ENCODE data around the gene SH3BP4. TPM values are rescaled to one million over a fixed set of nuclear protein-coding genes. Genes with fewer than 3 reads are reported as not detected.

Gene SH3BP4
- total RNA-seq, 1 experiment from 2014 or later, result 93.8 TPM

GRCh38 chr2:235011929-235012631, 60.3 kb downstream of the SH3BP4 start:
- H3K27ac ChIP-seq (ENCODE audit: insufficient read length, low read depth, low read length), result no peak overlapping the region
- H3K9ac ChIP-seq (ENCODE audit: extremely low read depth, insufficient read length, low read length), result no peak overlapping the region
- H2AK5ac ChIP-seq (ENCODE audit: insufficient read length, low read length), result no peak overlapping the region
- H4K5ac ChIP-seq (ENCODE audit: insufficient read length, low read depth, low read length), result no peak overlapping the region
- H4K20me1 ChIP-seq (ENCODE audit: control insufficient read depth, insufficient read depth, insufficient read length), result no peaks in the 10 kb centered on the region
- H3K56ac ChIP-seq (ENCODE audit: insufficient read length, low read depth, low read length), result no peak overlapping the region
- no peak for DNase-seq
- TF ChIP-seq CTCF (conservative IDR thresholded peaks at IDR 0.05), result no peak
- Mint-ChIP-seq H3K9me3 (peaks cover 5 to 8% of the 10 kb centered on the region in 2 experiments; a peak in 4 of 5 replicates), H3K4me3 (no peak overlapping the region; a peak in 1 of 5 replicates), H3K36me3 (ENCODE audit: insufficient read depth in 1 of 3, low read depth in 3 of 3) (peaks cover 21 to 66% (median 58%) of the 10 kb centered on the region in 3 experiments), H3K27me3 (ENCODE audit: low read depth) (no peaks in the 10 kb centered on the region; the same call in 1 of the 2 replicates), H3K27ac (peak overlapping the region; percentile 34 to 80 (median 74); a peak in 6 of 7 replicates), H3K4me1 (peaks cover 60 to 62% of the 10 kb centered on the region in 2 experiments)
- no peak overlapping the region for H2BK12ac ChIP-seq (ENCODE audit: insufficient read length, low read depth, low read length)
- no peak overlapping the region for H4K8ac ChIP-seq (replicated peaks; ENCODE audit: insufficient read length, low read depth, low read length)
- no peak overlapping the region for H2BK5ac ChIP-seq (ENCODE audit: insufficient read length, low read length)
- WGBS (ENCODE audit: extremely low coverage, insufficient read length, low lambda C conversion rate), result no CpG with 5 or more reads among the region's 15 CpGs
- no peaks in the 10 kb centered on the region for H3K27me3 ChIP-seq (ENCODE audit: insufficient read depth, low read length)
- H2BK15ac ChIP-seq (ENCODE audit: low read depth, low read length), result no peak overlapping the region
- no peak overlapping the region for H3K23ac ChIP-seq (ENCODE audit: insufficient read length, low read depth, low read length)
- peaks cover 11% of the 10 kb centered on the region; the same call in 1 of the 2 replicates for H3K79me2 ChIP-seq (ENCODE audit: insufficient read depth, low read length)
- no peak overlapping the region for H2AFZ ChIP-seq (ENCODE audit: low read length)
- no peak overlapping the region for H3K4me2 ChIP-seq (ENCODE audit: insufficient read depth, insufficient read length, low read length)
- H3K14ac ChIP-seq (ENCODE audit: insufficient read depth, low read length), result no peak overlapping the region
- H3K23me2 ChIP-seq (ENCODE audit: insufficient read length, low read depth, low read length, poor library complexity, severe bottlenecking), result no peaks in the 10 kb centered on the region
- H3K18ac ChIP-seq (ENCODE audit: insufficient read length, low read depth, low read length), result no peak overlapping the region
- H3K4ac ChIP-seq (ENCODE audit: low read depth, low read length), result no peak overlapping the region
- H3T11ph ChIP-seq (ENCODE audit: low read length), result no peak overlapping the region
- no peak overlapping the region for H2BK120ac ChIP-seq (ENCODE audit: low read depth, low read length, poor library complexity, severe bottlenecking)
- H3K4me1 ChIP-seq (ENCODE audit: insufficient read depth, low read length), result peaks cover 10% of the 10 kb centered on the region; the same call in 1 of the 2 replicates
- peaks cover 4% of the 10 kb centered on the region for H3K79me1 ChIP-seq (ENCODE audit: insufficient read depth, low read depth, low read length, poor library complexity, severe bottlenecking)
- no peak overlapping the region for H4K91ac ChIP-seq (ENCODE audit: insufficient read length, low read depth, low read length)
- no peak overlapping the region for H2BK20ac ChIP-seq (ENCODE audit: low read depth, low read length, poor library complexity, severe bottlenecking)
- no peaks in the 10 kb centered on the region for H3K9me3 ChIP-seq (ENCODE audit: control insufficient read depth, low read depth, low read length)
